ENCODE results near the gene EIF3D.

- TF ChIP-seq CTCF (IDR thresholded peaks at IDR 0.05; ENCODE audit: low read length): no peak
- no peak for TF ChIP-seq EZH2 (IDR thresholded peaks at IDR 0.05; ENCODE audit: borderline replicate concordance, low read length)
Measured at GRCh38 chr22:36544107-36544620, 15.2 kb upstream of the EIF3D start.

Measured in OCI-LY1 (cell line).